ENCODE data around the gene PDCL3.

PDCL3 gene

DNA sequence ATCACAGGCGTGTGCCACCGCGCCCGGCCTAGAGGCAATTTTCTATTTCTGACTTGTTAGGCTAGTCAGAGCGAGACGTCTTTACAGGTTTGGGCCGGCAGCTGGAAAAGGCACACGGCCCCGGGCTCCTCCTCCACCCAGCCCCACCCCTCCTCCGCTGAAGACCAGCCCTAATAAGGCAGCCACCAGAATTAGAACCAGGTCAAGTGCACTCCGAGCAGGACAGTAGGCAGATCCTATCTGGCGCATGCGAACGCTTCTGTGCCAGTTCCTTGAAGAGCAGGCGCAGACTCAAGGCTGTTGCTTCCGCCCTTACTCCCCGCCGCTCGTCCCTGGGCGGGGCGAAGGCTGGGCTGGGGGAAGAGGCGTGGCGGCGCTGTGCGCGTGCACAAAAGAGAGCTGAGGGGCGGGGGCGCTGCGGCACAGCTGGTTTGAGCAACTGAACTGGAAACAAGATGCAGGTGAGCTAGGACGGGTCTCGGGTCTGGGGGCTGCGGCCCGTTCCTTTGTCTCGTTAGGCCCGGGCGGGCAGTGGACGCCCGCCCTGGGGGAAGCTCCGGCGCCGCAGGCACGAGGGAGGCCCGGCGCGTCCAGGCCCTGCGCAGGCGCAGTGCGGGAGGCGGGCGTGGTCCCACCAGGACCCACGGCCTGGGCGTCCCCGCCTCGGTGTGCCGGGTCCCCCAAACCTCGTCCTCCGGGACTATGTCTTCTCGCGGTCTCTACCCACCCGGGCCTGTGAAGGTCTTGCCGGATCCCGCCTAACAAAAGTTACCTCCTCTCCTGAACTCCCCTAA, at the start of gene PDCL3:
Gene PDCL3, plus strand, starts transcription at position 381 of the 794 bp plus-strand sequence. Its CDS starts 75 bp downstream, at position 456.
- DNase-seq = peak; percentile 97

DNA sequence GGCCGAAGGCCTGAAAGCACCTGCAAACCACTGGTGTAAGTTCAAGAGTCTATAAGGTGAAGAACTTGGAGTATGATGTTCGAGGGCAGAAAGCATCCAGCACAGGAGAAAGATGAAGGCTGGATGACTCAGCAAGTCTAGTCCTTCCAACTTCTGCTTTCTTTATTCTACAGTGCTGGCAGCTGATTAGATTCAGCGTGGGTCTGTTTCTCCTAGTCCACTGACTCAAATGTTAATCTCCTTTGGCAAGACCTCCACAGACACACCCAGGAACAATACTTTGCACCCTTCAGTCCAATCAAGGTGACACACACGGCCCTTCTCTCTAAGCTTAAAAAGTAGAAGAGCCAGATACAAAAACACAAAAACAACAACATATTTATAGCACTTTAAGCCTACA, 49.1 kb upstream of the PDCL3 start:
- DNase-seq = no peak

DNA sequence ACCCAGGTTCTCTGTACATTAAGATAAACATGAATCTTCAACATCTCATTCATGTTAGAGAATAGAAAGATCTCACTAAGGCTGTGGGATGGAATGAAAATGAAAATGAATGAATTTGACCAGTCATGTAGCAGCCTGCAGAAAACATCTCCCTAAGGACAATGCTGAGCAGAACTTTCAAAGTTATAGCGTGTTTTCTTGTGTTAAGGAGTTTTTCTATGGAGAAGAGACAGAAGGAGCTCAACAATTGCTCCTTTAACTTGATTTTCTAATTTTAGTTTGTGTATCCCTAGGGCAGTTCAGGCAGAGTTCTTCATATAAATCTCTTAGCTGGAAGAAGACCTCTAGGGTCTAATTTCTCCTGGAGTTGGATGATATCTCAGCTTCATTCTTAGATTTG, 45.2 kb upstream of the PDCL3 start:
- no peak for DNase-seq

DNA sequence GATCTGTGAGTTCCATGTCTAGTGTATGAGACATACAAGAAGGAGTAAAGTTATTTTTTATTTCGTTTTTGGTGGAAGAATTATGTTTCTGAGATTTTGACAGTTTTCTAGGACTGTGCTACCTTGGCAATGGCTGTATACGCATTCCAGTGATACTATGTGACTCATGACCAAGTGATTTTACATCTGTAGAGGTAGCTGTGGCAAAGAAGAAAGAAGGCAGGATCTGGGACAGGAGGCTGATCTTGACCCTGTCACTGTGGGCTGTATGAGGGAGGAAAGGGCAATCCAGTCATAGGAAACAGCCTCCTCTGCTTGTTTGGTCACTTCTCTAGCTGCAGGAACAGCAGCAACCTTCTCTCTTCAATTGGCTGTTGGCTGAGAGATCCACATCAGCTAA, 44.0 kb upstream of the PDCL3 start:
- no peak for DNase-seq

DNA sequence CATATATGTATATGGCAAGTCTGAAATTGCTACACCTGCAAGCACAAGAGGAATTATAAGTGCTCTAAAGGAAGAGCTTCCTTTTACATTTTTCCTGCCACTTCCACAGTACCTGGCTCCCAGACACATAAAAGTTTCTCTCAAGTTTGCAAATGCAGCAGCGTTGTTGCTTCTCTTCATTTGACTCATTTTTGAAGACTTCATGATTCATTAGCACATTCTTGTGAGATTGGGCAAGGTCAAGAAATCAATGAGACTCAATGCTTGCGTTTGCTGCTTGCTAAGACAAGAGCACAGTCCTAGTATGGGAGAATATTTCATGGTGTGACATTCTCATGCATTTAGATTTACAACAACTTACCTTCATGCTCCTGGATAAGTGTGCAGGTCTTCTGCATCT, 42.6 kb upstream of the PDCL3 start:
- DNase-seq = no peak

DNA sequence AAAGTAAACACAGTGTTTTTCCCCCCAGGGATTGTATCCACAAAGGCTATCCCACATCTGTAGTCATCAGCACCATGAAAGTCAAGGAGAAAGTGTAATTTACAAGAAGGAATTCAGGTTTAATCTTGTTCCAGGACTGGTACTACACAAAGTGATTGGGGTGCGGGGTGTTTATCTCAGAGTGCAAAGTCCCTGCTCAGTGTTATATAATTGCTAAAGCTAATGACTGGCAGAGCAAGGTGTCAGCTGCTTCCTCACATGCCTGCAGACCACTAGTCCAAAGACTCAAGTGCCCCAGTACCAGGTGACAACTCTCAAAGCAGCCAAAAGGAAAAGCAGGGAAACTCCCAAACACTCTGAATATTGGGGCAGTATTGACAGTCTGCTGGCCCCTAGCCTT, 40.4 kb upstream of the PDCL3 start:
- DNase-seq = no peak

DNA sequence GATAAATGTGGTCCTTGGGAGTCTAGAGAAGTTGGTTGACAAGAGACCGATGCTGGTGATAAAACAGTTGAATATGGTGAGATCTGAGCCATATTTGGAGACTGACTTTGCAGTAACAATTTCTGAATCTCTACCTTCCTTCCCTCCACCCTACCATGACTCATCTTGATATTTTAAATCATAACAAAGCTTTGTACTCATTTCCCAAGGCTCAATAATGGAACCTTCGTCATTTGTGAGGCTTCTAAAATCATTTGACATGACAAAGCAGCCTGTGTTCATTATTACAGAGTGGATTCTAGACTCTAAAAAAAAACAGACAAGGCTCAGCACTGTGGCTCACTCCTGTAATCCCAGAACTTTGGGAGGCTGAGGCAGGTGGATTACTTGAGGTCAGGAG, 38.5 kb upstream of the PDCL3 start:
- no peak for DNase-seq

DNA sequence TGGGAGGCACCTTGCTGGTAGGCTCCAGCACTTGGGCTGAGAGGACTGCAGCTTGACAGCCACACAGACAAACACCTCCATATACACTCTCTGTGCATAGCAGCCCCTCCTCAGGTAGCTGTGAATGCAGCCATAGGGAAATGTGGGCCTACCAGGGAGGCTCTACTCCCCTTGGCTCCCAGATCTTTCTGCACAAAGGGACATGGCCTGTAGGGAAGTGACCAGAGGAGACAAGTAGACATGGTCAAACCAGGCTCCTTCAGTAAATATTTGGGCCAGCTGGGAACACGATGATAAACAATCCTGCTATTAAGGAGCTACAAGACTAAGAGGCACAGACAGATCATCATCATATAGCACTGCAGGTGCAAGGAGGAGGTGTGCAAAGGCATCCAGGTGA, 35.9 kb upstream of the PDCL3 start:
- DNase-seq = no peak

DNA sequence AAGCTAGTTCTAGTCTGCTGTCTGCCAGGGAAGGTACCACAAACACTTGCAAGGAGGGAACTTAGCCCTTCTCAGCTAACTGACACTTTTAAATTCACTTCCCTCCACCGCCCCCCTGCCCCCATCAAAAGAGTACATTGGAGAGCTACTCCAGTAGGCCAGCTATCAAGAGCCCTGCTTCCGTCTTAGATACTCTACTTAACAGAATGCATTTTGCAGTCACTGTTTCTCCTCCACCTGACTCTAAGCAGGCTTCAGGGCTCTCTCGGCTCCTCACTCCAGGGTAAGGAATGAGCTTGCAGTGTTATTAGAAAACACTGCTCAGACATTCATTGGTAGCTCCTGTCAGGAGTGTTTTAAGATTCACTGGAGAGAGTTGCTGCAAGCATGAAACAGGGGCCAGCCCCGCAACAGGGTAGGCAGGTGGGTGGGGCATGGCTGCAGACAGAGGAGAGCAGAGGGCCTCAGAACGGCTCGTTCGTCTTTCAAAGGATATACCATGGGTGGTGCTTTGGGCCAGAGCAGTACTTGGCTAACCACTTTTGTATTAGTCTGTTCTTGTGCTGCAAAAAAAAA, 35.3 kb upstream of the PDCL3 start:
- no peak for DNase-seq

DNA sequence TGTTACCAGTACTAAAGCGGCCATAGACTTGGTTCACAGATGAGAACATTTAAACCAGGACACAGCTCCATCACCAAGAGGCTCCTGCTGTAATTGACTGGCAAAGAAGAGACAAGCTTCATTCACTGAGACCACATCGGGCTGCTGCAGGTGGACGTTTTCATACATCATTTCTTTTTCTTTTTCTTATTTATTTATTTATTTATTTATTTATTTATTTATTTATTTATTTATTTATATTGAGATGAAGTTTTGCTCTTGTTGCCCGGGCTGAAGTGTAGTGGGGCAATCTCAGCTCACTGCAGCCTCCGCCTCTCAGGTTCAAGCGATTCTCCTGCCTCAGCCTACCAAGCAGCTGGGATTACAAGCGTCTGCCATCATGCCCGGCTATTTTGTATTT, 33.6 kb upstream of the PDCL3 start:
- DNase-seq = no peak

DNA sequence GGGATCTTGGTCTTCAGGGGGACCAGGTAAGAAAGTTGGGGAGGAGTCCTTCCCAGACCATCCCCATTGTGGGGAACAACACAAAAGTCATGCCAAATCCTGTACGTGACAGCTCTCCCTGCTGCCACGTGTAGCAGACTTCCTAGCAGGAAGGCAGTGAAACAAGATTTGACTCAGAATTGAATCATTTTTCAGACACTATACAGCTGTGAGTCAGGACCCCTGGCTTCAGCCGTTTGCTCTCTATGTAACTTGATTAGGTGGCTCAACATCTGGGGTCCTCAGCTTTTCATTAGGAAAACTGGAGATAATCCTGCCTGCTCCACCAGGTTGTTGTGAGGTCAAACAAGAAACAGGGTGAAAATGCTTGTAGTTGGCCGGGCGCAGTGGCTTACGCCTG, 32.9 kb upstream of the PDCL3 start:
- DNase-seq = no peak

DNA sequence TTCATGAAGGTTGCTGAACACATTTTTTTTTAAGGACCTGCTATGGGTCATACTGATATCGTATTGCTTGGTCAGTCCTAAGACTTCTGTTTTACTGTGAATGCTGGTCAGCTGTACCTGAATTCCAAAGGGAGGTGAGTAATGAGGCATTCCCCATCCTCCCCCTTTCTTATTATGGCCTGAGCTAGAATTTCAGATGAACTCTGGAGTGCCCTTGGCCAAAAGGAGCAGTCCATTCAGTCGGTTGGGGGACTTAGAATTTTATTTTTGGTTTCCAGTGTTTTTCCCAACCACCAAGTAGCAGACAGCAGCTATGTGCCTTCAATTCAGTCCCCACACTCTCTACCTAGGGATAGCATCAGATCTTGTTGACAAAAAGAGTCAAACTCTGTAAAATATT, 26.9 kb upstream of the PDCL3 start:
- no peak for DNase-seq

DNA sequence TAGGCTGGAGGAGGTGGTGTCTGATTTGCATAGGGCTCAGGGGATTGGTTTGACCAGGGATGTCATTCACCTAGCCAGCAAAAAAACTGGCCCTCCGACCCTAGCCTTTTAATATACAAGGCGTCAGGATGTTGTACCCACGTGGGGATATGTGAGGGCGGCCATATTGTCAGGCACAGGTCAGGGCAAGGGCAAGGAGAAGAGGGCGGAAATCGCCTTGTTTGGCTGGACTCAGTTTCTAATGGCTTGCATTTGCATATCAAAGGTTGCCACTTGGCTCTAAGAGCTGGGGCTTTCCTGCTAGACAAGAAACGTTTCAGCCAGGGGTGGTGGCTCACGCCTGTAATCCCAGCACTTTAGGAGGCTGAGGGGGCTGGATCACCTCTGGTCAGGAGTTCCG, 24.9 kb upstream of the PDCL3 start:
- DNase-seq = no peak

DNA sequence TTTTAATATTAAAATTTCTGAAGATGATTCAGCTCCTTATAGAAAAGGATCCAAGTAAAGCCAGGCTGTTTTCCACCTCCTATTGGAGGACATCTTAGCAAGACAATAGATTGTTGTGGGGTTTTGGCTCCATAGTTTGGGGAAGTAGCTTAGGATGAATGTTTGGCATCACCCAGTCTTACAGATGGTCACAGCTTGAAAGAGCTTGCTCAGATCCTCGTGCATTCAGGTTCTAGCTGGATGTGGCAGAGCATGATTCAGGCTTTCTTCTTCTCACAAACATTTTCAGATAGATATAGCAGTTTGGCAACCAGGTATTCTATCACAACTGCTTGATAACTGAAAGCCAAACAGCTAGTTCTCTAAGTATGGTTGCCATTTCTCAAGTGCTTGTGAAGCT, 23.6 kb upstream of the PDCL3 start:
- DNase-seq = no peak

DNA sequence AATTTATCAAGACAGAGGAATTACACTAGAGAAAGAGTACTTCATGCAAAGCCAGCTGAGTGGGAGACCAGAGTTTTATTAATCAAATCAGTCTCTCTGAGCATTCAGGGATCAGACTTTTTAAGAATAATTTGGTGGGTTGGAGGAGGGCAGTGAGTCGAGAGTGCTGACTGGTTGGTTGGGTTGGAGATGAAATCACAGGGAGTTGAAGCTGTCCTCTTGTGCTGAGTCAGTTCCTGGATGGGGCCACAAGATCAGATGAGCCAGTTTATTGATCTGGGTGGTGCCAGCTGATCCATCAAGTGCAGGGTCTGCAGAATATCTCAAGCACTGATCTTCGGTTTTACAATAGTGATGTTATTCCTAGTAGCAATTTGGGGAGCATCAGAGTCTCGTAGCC, 21.4 kb upstream of the PDCL3 start:
- DNase-seq = no peak

DNA sequence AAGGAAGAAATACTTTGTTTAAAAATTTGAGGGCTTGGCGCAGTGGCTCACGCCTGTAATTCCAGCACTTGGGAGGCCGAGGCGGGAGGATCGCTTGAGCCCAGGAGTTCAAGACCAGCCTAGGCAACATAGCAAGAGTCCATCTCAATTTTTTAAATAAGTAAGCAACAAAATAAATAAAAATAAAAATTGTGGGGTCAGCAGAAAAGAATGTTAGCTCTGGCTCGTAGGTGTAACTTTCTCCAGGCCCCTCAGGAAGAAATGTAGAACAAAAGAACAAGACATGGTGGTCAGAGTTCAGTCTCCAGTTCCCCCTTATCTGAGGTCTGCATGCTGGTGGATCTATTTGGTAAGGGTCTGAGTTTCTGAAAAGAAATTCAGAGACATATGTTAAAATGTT, 20.4 kb upstream of the PDCL3 start:
- DNase-seq = no peak

DNA sequence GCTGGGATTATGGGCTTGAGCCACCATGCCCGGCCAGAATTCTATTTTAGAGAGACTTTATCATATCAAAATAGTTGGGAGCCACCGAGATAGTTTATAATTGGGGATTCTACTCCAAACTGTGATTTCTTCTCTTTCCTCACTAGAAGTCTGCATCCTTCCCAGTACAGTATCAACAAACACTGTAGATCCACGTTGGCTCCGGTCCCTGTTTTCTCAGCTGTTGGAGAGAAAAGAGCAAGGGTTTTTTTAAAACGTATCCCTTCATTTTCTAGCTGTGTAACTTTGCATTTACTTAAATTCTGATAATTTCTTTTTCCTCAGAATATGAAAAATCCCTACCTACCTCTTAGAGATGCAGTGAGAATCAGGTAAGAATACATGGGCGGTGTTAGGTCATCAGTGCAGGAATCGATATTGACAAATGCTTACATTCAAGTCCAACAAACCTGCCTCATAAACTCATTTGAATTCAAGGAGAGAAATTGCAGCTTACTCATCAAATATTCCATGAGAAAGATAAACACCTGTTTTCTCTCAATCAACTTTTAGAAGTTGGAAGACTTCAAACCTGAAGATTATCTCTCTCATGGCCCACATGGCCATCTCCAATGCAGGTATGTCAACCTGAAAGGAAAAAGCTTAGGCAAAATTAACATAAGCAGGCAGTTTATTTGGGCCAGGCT, 17.7 kb upstream of the PDCL3 start:
- no peak for DNase-seq

DNA sequence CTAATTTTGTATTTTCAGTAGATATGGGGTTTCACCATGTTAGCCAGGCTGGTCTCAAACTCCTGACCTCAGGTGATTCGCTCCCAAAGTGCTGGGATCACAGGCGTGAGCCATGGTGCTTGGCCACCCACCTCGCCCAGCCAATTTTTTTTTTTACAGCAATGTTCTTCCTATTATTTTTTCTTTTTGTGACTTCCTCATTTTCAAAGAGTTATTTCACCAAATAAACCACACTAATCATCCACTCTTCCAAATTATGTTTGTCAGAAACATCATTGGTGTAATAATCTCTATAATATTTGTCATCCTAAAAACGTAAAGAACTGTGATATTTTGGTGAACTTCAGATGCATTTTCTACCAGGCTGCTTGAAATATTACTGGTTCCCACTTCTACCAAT, 16.3 kb upstream of the PDCL3 start:
- no peak for DNase-seq

DNA sequence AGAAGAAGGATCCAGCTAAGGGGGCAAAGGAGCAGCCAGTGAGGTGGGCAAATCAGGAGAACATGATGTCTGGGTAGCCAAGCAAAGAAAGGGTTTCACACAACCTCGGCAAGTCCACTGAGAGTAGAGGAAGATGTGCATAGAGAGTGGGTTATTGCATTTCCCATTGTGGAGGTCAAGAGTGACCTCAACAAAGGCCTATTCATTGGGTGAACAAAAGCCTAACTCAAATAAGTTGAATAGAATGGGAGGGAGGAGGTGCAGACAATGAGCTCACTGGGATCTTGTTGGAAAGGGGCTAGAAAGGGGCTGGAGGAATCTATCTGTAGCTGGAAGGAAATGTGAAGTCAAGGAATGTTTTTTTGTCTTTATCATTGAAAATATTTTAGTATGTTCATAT, 14.0 kb upstream of the PDCL3 start:
- DNase-seq = no peak

DNA sequence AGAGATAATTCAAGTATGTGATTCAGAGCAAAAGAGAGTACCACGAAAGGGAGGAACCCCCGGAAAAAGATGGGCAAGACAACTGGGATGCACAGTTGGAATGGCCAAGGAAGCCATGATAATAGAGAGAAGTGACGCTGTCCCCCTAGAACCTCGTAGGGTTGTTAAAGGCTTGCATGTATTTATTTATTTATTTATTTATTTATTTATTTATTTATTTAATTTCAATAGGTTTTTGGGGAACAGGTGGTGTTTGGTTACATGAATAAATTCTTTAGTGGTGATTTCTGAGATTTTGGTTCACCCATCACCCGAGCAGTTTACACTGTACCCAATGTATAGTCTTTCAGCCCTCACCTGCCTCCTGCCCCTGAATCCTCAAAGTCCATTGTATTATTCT, 11.5 kb upstream of the PDCL3 start:
- no peak for DNase-seq

DNA sequence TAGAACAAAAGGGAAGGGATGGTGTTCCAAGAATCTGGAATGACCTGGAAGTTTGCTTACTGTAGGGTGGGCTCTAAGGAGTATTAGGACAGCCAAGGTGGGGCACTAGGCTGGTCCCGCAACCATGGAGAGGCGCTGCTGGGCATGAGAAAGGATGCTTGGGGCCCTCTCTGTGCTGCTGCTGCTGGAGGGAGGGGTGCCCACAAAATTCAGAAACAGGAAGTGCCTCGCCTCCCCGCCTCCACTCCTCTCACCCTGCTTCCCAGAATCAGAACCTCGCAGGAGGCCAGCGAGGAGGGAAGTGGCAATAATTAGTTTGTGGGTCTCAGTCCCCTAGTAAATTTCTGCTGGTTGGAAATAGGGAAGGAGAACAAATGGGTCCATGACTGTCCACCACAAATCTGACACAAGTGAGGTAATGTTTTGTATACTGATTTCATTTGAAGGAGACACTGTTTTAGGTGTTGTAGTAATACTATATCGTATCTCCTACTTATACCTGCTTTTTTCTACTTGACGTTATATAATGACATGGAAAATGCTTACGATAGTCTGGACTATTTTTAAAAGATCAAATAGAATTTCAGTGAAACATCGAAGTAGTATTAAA, 7.9 kb upstream of the PDCL3 start:
- DNase-seq = no peak

DNA sequence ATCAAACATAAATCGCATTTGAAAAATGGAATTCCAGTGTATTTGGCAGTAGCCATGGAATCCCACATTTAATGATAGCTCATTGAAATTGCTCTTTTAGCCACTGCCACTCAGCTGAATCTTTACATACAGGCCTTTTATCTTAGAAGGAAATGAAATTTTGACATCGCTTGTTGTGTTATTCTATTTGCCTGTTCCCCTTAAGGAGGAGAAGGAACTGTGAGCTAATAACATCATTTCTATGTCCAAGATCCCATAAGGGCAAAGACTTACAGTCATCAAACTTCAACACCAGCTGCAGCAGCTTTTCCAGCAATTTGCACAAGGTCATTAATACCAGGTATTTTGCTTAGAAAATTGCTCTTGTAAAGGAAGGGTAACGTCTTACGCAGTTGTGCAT, 6.0 kb upstream of the PDCL3 start:
- DNase-seq = no peak

DNA sequence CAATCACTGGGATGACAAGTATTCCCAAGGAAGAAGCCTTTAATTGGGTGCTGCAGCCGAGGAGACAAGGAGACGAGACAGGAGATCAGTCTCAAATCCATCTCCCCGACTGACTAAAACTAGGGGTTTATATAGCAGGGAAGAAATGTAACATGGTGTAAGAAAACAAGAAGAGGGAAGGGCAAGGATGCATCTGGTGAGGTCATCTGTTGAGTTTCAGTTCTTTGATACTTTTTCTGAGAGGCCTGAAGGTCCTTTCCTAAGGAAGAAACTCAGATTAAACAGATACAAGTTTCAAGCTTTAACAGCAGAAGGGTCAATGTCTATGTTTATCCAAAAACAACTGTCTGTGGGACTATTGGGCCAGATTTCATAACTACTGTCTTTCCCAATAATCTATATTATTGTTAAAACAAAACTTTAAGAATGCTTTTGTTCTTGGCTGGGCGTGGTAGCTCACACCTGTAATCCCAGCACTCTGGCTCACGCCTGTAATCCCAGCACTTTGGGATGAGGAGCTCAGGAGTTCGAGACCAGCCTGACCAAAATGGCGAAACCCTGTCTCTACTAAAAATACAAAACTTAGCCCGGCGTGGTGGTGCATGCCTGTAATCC, 2.5 kb upstream of the PDCL3 start:
- DNase-seq = no peak

DNA sequence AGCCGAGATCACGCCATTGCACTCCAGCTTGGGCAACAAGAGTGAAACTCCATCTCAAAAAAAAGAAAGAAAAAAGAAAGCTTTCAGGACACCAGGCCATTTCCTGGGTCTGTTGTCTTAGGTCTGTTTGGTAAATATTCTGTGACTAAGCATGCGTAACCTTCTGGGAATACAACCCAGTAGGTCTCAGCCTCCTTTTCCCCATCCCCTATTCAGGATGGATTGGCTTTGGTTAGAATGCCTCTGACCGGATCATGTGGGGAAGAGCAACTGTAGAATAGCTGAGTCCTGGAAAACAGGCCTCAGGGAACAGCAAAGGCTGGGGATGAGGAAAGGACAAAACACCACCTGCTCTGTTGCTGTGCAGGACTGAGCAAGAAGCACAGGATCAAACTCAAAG, 1.6 kb upstream of the PDCL3 start:
- DNase-seq = no peak

Measured in NCI-H1105 treated with DMSO at 0.1 percent for 48 hours (cell line).